H9 (cell line): Measurements from ENCODE around the gene POLR3B. TPM values are rescaled to one million over a fixed set of nuclear protein-coding genes. Genes with fewer than 3 reads are reported as not detected.

Experiments
- DNase-seq: peaks from one replicate; pipeline ENCODE4 v3.0.0-alpha.2; 2017
- H2AFZ ChIP-seq: one replicate; pipeline ENCODE4 v1.6.1; 2013; ENCODE audit warnings: mild to moderate bottlenecking, low read length, control low read depth, moderate library complexity
- H2AK5ac ChIP-seq: 2 replicates; pipeline ENCODE4 v1.6.1; 2013; ENCODE audit warnings: low read length, control low read depth, mixed read lengths; ENCODE audit not compliant: insufficient read length
- H2BK120ac ChIP-seq: one replicate; pipeline ENCODE4 v1.6.1; 2013; ENCODE audit warnings: low read depth, mild to moderate bottlenecking, low read length, control low read depth, inconsistent platforms; ENCODE audit not compliant: poor library complexity, severe bottlenecking
- H2BK12ac ChIP-seq: 2 replicates; pipeline ENCODE4 v1.6.1; 2013; ENCODE audit warnings: low read length, control low read depth, mixed read lengths, low read depth; ENCODE audit not compliant: insufficient read length
- H2BK15ac ChIP-seq: 2 replicates; pipeline ENCODE4 v1.6.1; 2013; ENCODE audit warnings: low read depth, low read length, control low read depth
- H2BK20ac ChIP-seq: one replicate; pipeline ENCODE4 v1.6.1; 2013; ENCODE audit warnings: low read depth, mild to moderate bottlenecking, low read length, control low read depth, inconsistent platforms; ENCODE audit not compliant: poor library complexity, severe bottlenecking
- H2BK5ac ChIP-seq: 2 replicates; pipeline ENCODE4 v1.6.1; 2013; ENCODE audit warnings: low read length, control low read depth, mixed read lengths; ENCODE audit not compliant: insufficient read length
- H3K14ac ChIP-seq: 2 replicates; pipeline ENCODE4 v1.6.1; 2013; ENCODE audit warnings: low read length, control low read depth; ENCODE audit not compliant: insufficient read depth
- H3K18ac ChIP-seq: 2 replicates; pipeline ENCODE4 v1.6.1; 2013; ENCODE audit warnings: low read depth, mild to moderate bottlenecking, mixed read lengths, low read length, control low read depth; ENCODE audit not compliant: insufficient read length
- H3K23ac ChIP-seq: 2 replicates; pipeline ENCODE4 v1.6.1; 2013; ENCODE audit warnings: low read length, control low read depth, mixed read lengths, low read depth; ENCODE audit not compliant: insufficient read length
- H3K23me2 ChIP-seq: 2 replicates; pipeline ENCODE4 v1.6.1; 2013; ENCODE audit warnings: low read depth, mild to moderate bottlenecking, mixed read lengths, low read length, control low read depth; ENCODE audit not compliant: insufficient read length, poor library complexity, severe bottlenecking
- H3K27ac ChIP-seq: 2 replicates; pipeline ENCODE4 v1.5.1; 2013; ENCODE audit warnings: low read length, control low read depth, mixed read lengths, low read depth; ENCODE audit not compliant: insufficient read length
- H3K27me3 ChIP-seq: 2 replicates; pipeline ENCODE4 v1.6.1; 2013; ENCODE audit warnings: low read length, control low read depth, inconsistent platforms; ENCODE audit not compliant: insufficient read depth
- H3K4ac ChIP-seq: 2 replicates; pipeline ENCODE4 v1.6.1; 2013; ENCODE audit warnings: low read depth, mild to moderate bottlenecking, control low read depth, inconsistent platforms, low read length, moderate library complexity
- H3K4me1 ChIP-seq: 2 replicates; pipeline ENCODE4 v1.6.1; 2013; ENCODE audit warnings: low read length, control low read depth, inconsistent platforms; ENCODE audit not compliant: insufficient read depth
- H3K4me2 ChIP-seq: 2 replicates; pipeline ENCODE4 v1.6.1; 2013; ENCODE audit warnings: low read length, control low read depth, mixed read lengths; ENCODE audit not compliant: insufficient read length, insufficient read depth
- H3K56ac ChIP-seq: 2 replicates; pipeline ENCODE4 v1.6.1; 2013; ENCODE audit warnings: low read depth, mild to moderate bottlenecking, mixed read lengths, low read length, control low read depth; ENCODE audit not compliant: insufficient read length
- H3K79me1 ChIP-seq: 2 replicates; pipeline ENCODE4 v1.6.1; 2013; ENCODE audit warnings: low read depth, mild to moderate bottlenecking, moderate library complexity, low read length, control low read depth, inconsistent platforms; ENCODE audit not compliant: insufficient read depth, poor library complexity, severe bottlenecking
- H3K79me2 ChIP-seq: 2 replicates; pipeline ENCODE4 v1.6.1; 2013; ENCODE audit warnings: low read length, control low read depth, inconsistent platforms; ENCODE audit not compliant: insufficient read depth
- H3K9ac ChIP-seq: 2 replicates; pipeline ENCODE4 v1.6.1; 2013; ENCODE audit warnings: low read length, control low read depth, mixed read lengths; ENCODE audit not compliant: insufficient read length; ENCODE audit errors: extremely low read depth
- H3K9me3 ChIP-seq: one replicate; pipeline ENCODE4 v1.6.1; 2013; ENCODE audit warnings: low read depth, low read length, inconsistent platforms; ENCODE audit not compliant: control insufficient read depth
- H3T11ph ChIP-seq: one replicate; pipeline ENCODE4 v1.6.1; 2013; ENCODE audit warnings: mild to moderate bottlenecking, low read length, control low read depth, inconsistent platforms
- H4K20me1 ChIP-seq: one replicate; pipeline ENCODE4 v1.6.1; 2013; ENCODE audit not compliant: control insufficient read depth, insufficient read length, insufficient read depth
- H4K5ac ChIP-seq: 2 replicates; pipeline ENCODE4 v1.6.1; 2013; ENCODE audit warnings: low read depth, mild to moderate bottlenecking, mixed read lengths, low read length, control low read depth; ENCODE audit not compliant: insufficient read length
- H4K8ac ChIP-seq: replicated peaks from 2 replicates; pipeline ENCODE4 v1.6.1; 2013; ENCODE audit warnings: low read length, control low read depth, mixed read lengths, low read depth; ENCODE audit not compliant: insufficient read length
- H4K91ac ChIP-seq: 2 replicates; pipeline ENCODE4 v1.6.1; 2013; ENCODE audit warnings: low read depth, mild to moderate bottlenecking, moderate library complexity, mixed read lengths, low read length, control low read depth; ENCODE audit not compliant: insufficient read length
- H3K27ac Mint-ChIP-seq, 3 experiments: 2 replicates in 2 of 3; 3 replicates in 1 of 3; pipeline ENCODE4 v1.8.0; 2020 to 2021; ENCODE audit warnings: mixed read lengths in 3 of 3, mild to moderate bottlenecking in 1 of 3, moderate library complexity in 1 of 3
- H3K27me3 Mint-ChIP-seq: 2 replicates; pipeline ENCODE4 v1.8.0; 2021; ENCODE audit warnings: low read depth, mild to moderate bottlenecking, moderate library complexity, mixed read lengths
- H3K36me3 Mint-ChIP-seq, 3 experiments: 2 replicates in 2 of 3; 3 replicates in 1 of 3; pipeline ENCODE4 v1.8.0; 2020 to 2021; ENCODE audit warnings: low read depth in 3 of 3, mixed read lengths in 3 of 3; ENCODE audit not compliant: insufficient read depth in 1 of 3
- H3K4me1 Mint-ChIP-seq, 2 experiments: 2 replicates each; pipeline ENCODE4 v1.8.0; 2020; ENCODE audit warnings: mixed read lengths in 2 of 2
- H3K4me3 Mint-ChIP-seq, 2 experiments: 2 replicates in 1 of 2; 3 replicates in 1 of 2; pipeline ENCODE4 v1.8.0; 2020 to 2021; ENCODE audit warnings: mild to moderate bottlenecking in 2 of 2, mixed read lengths in 2 of 2, moderate library complexity in 1 of 2
- H3K9me3 Mint-ChIP-seq, 2 experiments: 2 replicates in 1 of 2; 3 replicates in 1 of 2; pipeline ENCODE4 v1.8.0; 2020; ENCODE audit warnings: mild to moderate bottlenecking in 2 of 2, mixed read lengths in 2 of 2, moderate library complexity in 1 of 2
- WGBS: extraction: QIAGEN DNeasy Blood & Tissue Kit; methylation state at CpG from one replicate; pipeline ENCODE4 v1.1.7; 2013; ENCODE audit warnings: missing lambda C conversion rate, low lambda C conversion rate, mixed read lengths; ENCODE audit not compliant: insufficient read length; ENCODE audit errors: extremely low coverage; 5-methylcytosine and 5-hydroxymethylcytosine counted together
- total RNA-seq: library from RNA; stranded (reverse); gene quantifications from 2 replicates; pipeline ENCODE4 v1.2.1, GENCODE V29; 2021
- TF ChIP-seq, protein P1 (sequence below): fragments of 200-600 bp; sonication (generic); conservative IDR thresholded peaks from 3 replicates; pipeline ENCODE4 v1.8.0; 2021; ENCODE audit warnings: antibody characterized with exemption, mild to moderate bottlenecking

Gene POLR3B
- total RNA-seq, 1 experiment from 2014 or later = 13.4 TPM

DNA sequence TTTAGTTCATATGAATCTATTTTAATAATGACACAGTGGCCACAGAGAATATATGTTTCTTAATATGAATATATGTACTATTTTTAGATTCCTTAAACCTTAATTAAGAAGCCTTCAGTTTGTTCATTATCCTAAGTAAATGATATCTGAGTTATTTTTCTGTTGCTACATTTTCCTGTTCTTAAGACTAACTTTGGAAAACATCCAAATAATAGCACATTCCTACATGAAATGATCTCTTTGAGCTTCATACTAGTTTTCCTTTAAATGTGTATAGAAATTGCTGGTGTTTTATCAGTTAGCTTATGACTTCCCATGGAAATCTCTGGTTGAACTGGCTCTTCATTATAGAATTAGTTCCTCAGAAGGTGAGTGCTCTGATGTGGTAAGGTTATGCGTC, 72.1 kb downstream of the POLR3B start:
- H3K9ac ChIP-seq = no peak overlapping the region
- H2BK120ac ChIP-seq = no peak overlapping the region
- no peaks in the 10 kb centered on the region for H3K79me1 ChIP-seq
- no peaks in the 10 kb centered on the region; the same call in 1 of the 2 replicates for H3K4me1 ChIP-seq
- no peaks in the 10 kb centered on the region for H3K27me3 Mint-ChIP-seq
- no peak overlapping the region for H3K23ac ChIP-seq
- no peak overlapping the region for H3K27ac Mint-ChIP-seq
- H3K4me1 Mint-ChIP-seq = peaks cover 0 to 4% of the 10 kb centered on the region in 2 experiments; a peak in 2 of 4 replicates
- WGBS = no CpG with 5 or more reads among the region's 1 CpG
- H2BK5ac ChIP-seq = no peak overlapping the region
- H3K36me3 Mint-ChIP-seq = peaks cover 0 to 6% (median 0%) of the 10 kb centered on the region in 3 experiments; a peak in 2 of 7 replicates
- no peak overlapping the region for H3K14ac ChIP-seq
- H2BK15ac ChIP-seq = no peak overlapping the region
- no peaks in the 10 kb centered on the region for H3K79me2 ChIP-seq
- TF ChIP-seq, protein P1, sequence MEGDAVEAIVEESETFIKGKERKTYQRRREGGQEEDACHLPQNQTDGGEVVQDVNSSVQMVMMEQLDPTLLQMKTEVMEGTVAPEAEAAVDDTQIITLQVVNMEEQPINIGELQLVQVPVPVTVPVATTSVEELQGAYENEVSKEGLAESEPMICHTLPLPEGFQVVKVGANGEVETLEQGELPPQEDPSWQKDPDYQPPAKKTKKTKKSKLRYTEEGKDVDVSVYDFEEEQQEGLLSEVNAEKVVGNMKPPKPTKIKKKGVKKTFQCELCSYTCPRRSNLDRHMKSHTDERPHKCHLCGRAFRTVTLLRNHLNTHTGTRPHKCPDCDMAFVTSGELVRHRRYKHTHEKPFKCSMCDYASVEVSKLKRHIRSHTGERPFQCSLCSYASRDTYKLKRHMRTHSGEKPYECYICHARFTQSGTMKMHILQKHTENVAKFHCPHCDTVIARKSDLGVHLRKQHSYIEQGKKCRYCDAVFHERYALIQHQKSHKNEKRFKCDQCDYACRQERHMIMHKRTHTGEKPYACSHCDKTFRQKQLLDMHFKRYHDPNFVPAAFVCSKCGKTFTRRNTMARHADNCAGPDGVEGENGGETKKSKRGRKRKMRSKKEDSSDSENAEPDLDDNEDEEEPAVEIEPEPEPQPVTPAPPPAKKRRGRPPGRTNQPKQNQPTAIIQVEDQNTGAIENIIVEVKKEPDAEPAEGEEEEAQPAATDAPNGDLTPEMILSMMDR = no peak
- H2AFZ ChIP-seq = no peak overlapping the region
- no peak overlapping the region for H2AK5ac ChIP-seq
- no peak overlapping the region for H3K4me3 Mint-ChIP-seq
- H3T11ph ChIP-seq = no peak overlapping the region
- no peak overlapping the region for H4K5ac ChIP-seq
- H3K27ac ChIP-seq = no peak overlapping the region
- no peak overlapping the region for H3K56ac ChIP-seq
- no peaks in the 10 kb centered on the region for H3K27me3 ChIP-seq
- H3K9me3 Mint-ChIP-seq = no peaks in the 10 kb centered on the region
- H4K20me1 ChIP-seq = no peaks in the 10 kb centered on the region
- H3K9me3 ChIP-seq = no peaks in the 10 kb centered on the region
- H4K8ac ChIP-seq = no peak overlapping the region
- no peak overlapping the region for H3K4ac ChIP-seq
- no peak overlapping the region for H3K18ac ChIP-seq
- no peaks in the 10 kb centered on the region for H3K23me2 ChIP-seq
- no peak overlapping the region for H4K91ac ChIP-seq
- H3K4me2 ChIP-seq = no peak overlapping the region
- DNase-seq = no peak
- no peak overlapping the region for H2BK20ac ChIP-seq
- no peak overlapping the region for H2BK12ac ChIP-seq
